Body of pancreas (tissue), 4 donors: Measurements from ENCODE around the gene GPRIN1. TPM values are rescaled to one million over a fixed set of nuclear protein-coding genes. Genes with fewer than 3 reads are reported as not detected.

Experiments used
- ATAC-seq: fragments of 150-250 bp; one replicate; pipeline ENCODE4 v1.9.1; 2016
- DNase-seq, 4 donors: peaks; one replicate each; pipeline ENCODE4 v3.0.0-alpha.2; 2019
- H3K27ac ChIP-seq, 4 donors: fragments of 200-600 bp; sonication (generic); 1 replicate in 3 of 4; 2 replicates in 1 of 4; pipeline versions ENCODE4 v1.5.1 to v1.6.1; 2016 to 2019; ENCODE audit warnings: mild to moderate bottlenecking in 1 of 4, mixed read lengths in 1 of 4, moderate library complexity in 1 of 4
- H3K27me3 ChIP-seq, 2 donors: fragments of 200-600 bp; sonication (generic); one replicate each; pipeline ENCODE4 v1.6.0; 2016; ENCODE audit warnings: mild to moderate bottlenecking in 1 of 2
- H3K36me3 ChIP-seq, 2 donors: fragments of 200-600 bp; sonication (generic); replicated peaks in 1 of 2; 2 replicates each; pipeline ENCODE4 v1.5.1; 2016; ENCODE audit warnings: low read depth in 2 of 2; ENCODE audit not compliant: insufficient read depth in 1 of 2
- H3K4me1 ChIP-seq: fragments of 200-600 bp; sonication (generic); one replicate; pipeline ENCODE4 v1.6.0; 2016
- H3K4me3 ChIP-seq, 2 donors: fragments of 200-600 bp; sonication (generic); 1 replicate in 1 of 2; 2 replicates in 1 of 2; pipeline ENCODE4 v1.5.1; 2016 to 2019
- H3K9me3 ChIP-seq, 3 donors: fragments of 200-600 bp; sonication (generic); 1 replicate in 2 of 3; 2 replicates in 1 of 3; pipeline ENCODE4 v1.5.1; 2016
- CTCF ChIP-seq, 7 experiments: fragments of 450-650 bp in 4 of 7; fragments of 200-600 bp in 3 of 7; sonication (generic) in 3 of 7; IDR thresholded peaks; one replicate each; pipeline ENCODE4 v1.5.1; 2016 to 2019; ENCODE audit warnings: antibody characterized with exemption in 7 of 7
- POLR2A ChIP-seq, 3 donors: fragments of 450-650 bp; IDR thresholded peaks; one replicate each; pipeline ENCODE4 v1.6.1; 2016; ENCODE audit warnings: antibody characterized with exemption in 3 of 3, mild to moderate bottlenecking in 2 of 3
- WGBS, 2 donors: methylation state at CpG; one replicate each; pipeline ENCODE4 v1.1.5; 2017; 5-methylcytosine and 5-hydroxymethylcytosine counted together
- intact Hi-C: fragments of 100-400 bp; cut with DNase I; formaldehyde crosslinking; loops from one replicate; pipeline ENCODE4 v1.15.1; 2023
- total RNA-seq, 2 donors: library from RNA; depleted of rRNA; stranded (reverse); fragments of >200 nt; gene quantifications; one replicate each; pipeline ENCODE4 v1.1.0, GENCODE V29; 2016

The GPRIN1 gene
- total RNA-seq, 2 donors from 2014 or later = 0.26 to 1.3 TPM

- TF ChIP-seq CTCF (IDR thresholded peaks at IDR 0.05) (no peak), POLR2A (IDR thresholded peaks at IDR 0.05) (no peak)
- H3K9me3 ChIP-seq = no peaks in the 10 kb centered on the region
- H3K4me3 ChIP-seq = no peak overlapping the region
- H3K27ac ChIP-seq = no peak overlapping the region
- DNase-seq (no peak), ATAC-seq (no peak)
- 49 to 50% methylated on average over 2 to 3 of the region's 4 CpGs for WGBS, 2 donors
- intact Hi-C loops = no loop called here
- H3K27me3 ChIP-seq = no peaks in the 10 kb centered on the region
- H3K36me3 ChIP-seq = no peaks in the 10 kb centered on the region
- no peaks in the 10 kb centered on the region for H3K4me1 ChIP-seq
These were observed 29.3 kb upstream of the GPRIN1 start for GRCh38 chr5:176639208-176639607.

- no peak overlapping the region for H3K4me3 ChIP-seq
- DNase-seq (no peak), ATAC-seq (no peak)
- H3K36me3 ChIP-seq = no peaks in the 10 kb centered on the region
- H3K27ac ChIP-seq = no peak overlapping the region
- 85 to 91% methylated on average over 3 of the region's 3 CpGs for WGBS, 2 donors
- H3K27me3 ChIP-seq = no peaks in the 10 kb centered on the region
- H3K4me1 ChIP-seq = no peaks in the 10 kb centered on the region
- intact Hi-C loops = no loop called here
- TF ChIP-seq CTCF (IDR thresholded peaks at IDR 0.05) (no peak), POLR2A (IDR thresholded peaks at IDR 0.05) (no peak)
- H3K9me3 ChIP-seq = no peaks in the 10 kb centered on the region
These were observed 28.5 kb upstream of the GPRIN1 start for GRCh38 chr5:176638437-176638836.

DNA sequence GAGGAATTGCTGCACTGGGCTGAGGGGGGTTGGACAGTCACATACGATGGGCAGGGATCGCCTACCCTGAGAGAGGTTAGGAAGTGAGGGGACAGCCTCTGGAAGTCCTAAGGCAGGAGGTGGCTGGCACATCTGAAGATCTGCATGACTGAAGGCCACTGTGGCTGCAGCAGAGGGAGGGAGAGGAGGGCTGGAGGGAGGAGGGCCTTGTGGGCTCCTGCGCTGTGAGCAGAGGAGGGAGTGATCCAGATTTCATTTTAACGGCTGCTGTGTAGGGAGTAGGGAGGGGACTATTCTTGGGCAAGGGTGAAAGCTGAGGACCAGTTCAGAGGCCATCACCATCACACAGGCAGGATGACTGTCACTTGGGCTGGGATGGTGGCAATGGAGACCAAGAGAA is 27.6 kb upstream of the GPRIN1 start:
- no peak for ATAC-seq

GRCh38 chr5:176636426-176636825 is 26.5 kb upstream of the GPRIN1 start:
- no peaks in the 10 kb centered on the region for H3K36me3 ChIP-seq
- ATAC-seq = no peak
- no peaks in the 10 kb centered on the region for H3K4me1 ChIP-seq
- TF ChIP-seq POLR2A (IDR thresholded peaks at IDR 0.05) (no peak), CTCF (IDR thresholded peaks at IDR 0.05) (no peak)
- H3K9me3 ChIP-seq = no peaks in the 10 kb centered on the region
- no peak overlapping the region for H3K4me3 ChIP-seq
- intact Hi-C loops = no loop called here
- no peaks in the 10 kb centered on the region for H3K27me3 ChIP-seq
- DNase-seq = no peak
- 45 to 53% methylated on average over 9 of the region's 9 CpGs for WGBS, 2 donors
- no peak overlapping the region for H3K27ac ChIP-seq

More for the DNA sequence above, 27.6 kb upstream of the GPRIN1 start:
- no peaks in the 10 kb centered on the region for H3K36me3 ChIP-seq
- no peaks in the 10 kb centered on the region for H3K9me3 ChIP-seq
- WGBS, 2 donors = 52 to 56% methylated on average over 4 of the region's 4 CpGs
- intact Hi-C loops = no loop called here
- TF ChIP-seq POLR2A (IDR thresholded peaks at IDR 0.05) = no peak
- TF ChIP-seq CTCF (IDR thresholded peaks at IDR 0.05) = no peak
- no peaks in the 10 kb centered on the region for H3K4me1 ChIP-seq
- H3K27ac ChIP-seq = no peak overlapping the region
- H3K4me3 ChIP-seq = no peak overlapping the region
- no peaks in the 10 kb centered on the region for H3K27me3 ChIP-seq
- DNase-seq = no peak

DNA sequence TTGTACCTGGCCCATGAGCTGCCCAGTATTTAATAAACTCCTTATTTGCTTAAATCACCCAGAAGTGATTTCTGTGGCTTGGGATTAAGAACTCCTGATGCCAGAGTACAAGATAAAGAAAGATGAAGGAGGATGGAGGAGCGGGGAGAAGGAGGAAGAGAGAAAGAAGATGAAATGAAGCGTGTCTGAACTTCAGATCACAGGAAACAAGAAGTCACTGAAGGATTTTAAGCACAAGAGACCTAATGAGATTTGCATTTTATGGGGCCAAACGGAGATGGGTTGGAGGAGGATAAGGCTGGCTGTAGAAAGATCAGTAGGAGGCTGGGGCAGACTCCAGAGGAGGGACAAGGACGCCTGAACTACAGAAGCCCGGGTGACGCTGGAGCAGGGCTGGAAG is 23.6 kb upstream of the GPRIN1 start:
- Histone ChIP-seq H3K9me3 (no peaks in the 10 kb centered on the region), H3K4me3 (no peak overlapping the region), H3K36me3 (no peaks in the 10 kb centered on the region), H3K27ac (no peak overlapping the region), H3K27me3 (peaks cover 0 to 18% of the 10 kb centered on the region in 2 donors), H3K4me1 (peaks cover 15% of the 10 kb centered on the region)
- TF ChIP-seq POLR2A (IDR thresholded peaks at IDR 0.05) (no peak), CTCF (IDR thresholded peaks at IDR 0.05) (no peak)
- intact Hi-C loops = no loop called here
- DNase-seq = no peak
- WGBS, 2 donors = 16 to 31% methylated on average over 6 of the region's 6 CpGs
- ATAC-seq = no peak
